OCI-LY7 (cell line): ENCODE data around the gene ACP7. TPM values are rescaled to one million over a fixed set of nuclear protein-coding genes. Genes with fewer than 3 reads are reported as not detected.

Source experiments
- BruUV-seq: library from RNA; stranded (reverse); fragments of 400-500 nt; replicated peaks from 2 replicates; lab custom pipeline; 2021; lab: Mats Ljungman, UMichigan
- CTCF ChIA-PET: fragments of 300-600 bp; sonication (Branson Sonifier 250); formaldehyde crosslinking; loops from one replicate; lab custom pipeline; 2022; ENCODE audit warnings: antibody characterized with exemption; ENCODE audit not compliant: unreplicated experiment; lab: Charles Lee
- POLR2A ChIA-PET: fragments of 300-600 bp; sonication (Branson Sonifier 250); formaldehyde crosslinking; loops from one replicate; lab custom pipeline; 2022; ENCODE audit warnings: antibody characterized with exemption; lab: Charles Lee
- DNase-seq: peaks from one replicate; pipeline ENCODE4 v3.0.0-alpha.2; 2015; ENCODE audit warnings: low spot score
- H2AFZ ChIP-seq: fragments of 200-600 bp; sonication (generic), shearing (Covaris generic); 2 replicates; pipeline ENCODE4 v1.6.1; 2014; ENCODE audit warnings: mild to moderate bottlenecking, antibody characterized with exemption, low read length, moderate library complexity
- H3K27ac ChIP-seq: fragments of 200-600 bp; sonication (generic); 2 replicates; pipeline ENCODE4 v1.5.1; 2014; ENCODE audit warnings: mixed run types, low read depth, mild to moderate bottlenecking, moderate library complexity, low read length, inconsistent platforms; ENCODE audit not compliant: poor library complexity, severe bottlenecking
- H3K36me3 ChIP-seq: fragments of 200-600 bp; sonication (generic); 2 replicates; pipeline ENCODE4 v1.6.1; 2014; ENCODE audit warnings: mild to moderate bottlenecking, antibody characterized with exemption, low read length, moderate library complexity, mixed read lengths; ENCODE audit not compliant: insufficient read depth
- H3K4me1 ChIP-seq: fragments of 200-600 bp; sonication (generic); 2 replicates; pipeline ENCODE4 v1.5.1; 2014; ENCODE audit warnings: mild to moderate bottlenecking, low read length; ENCODE audit not compliant: insufficient read depth, poor library complexity, severe bottlenecking
- H3K4me2 ChIP-seq: fragments of 200-600 bp; sonication (generic); 2 replicates; pipeline ENCODE4 v1.6.1; 2014; ENCODE audit warnings: mild to moderate bottlenecking, low read length
- H3K4me3 ChIP-seq: fragments of 200-600 bp; sonication (generic); 2 replicates; pipeline ENCODE4 v1.5.1; 2014; ENCODE audit warnings: mild to moderate bottlenecking, low read depth, low read length; ENCODE audit not compliant: poor library complexity, severe bottlenecking
- H3K79me2 ChIP-seq: fragments of 200-600 bp; sonication (generic); 2 replicates; pipeline ENCODE4 v1.6.1; 2016; ENCODE audit warnings: low read depth, mild to moderate bottlenecking, low read length, moderate library complexity, mixed read lengths; ENCODE audit not compliant: insufficient read depth
- H3K9me2 ChIP-seq: fragments of 200-600 bp; sonication (generic); 2 replicates; pipeline ENCODE4 v1.6.1; 2016; ENCODE audit warnings: mild to moderate bottlenecking, low read length, mixed read lengths; ENCODE audit not compliant: insufficient read depth
- H3K9me3 ChIP-seq: fragments of 200-600 bp; sonication (generic); 2 replicates; pipeline ENCODE4 v1.6.1; 2014; ENCODE audit warnings: mild to moderate bottlenecking, mixed run types, low read length, mixed read lengths
- H4K20me1 ChIP-seq: fragments of 200-600 bp; sonication (generic); 2 replicates; pipeline ENCODE4 v1.6.1; 2014; ENCODE audit warnings: mild to moderate bottlenecking, antibody characterized with exemption, low read length, moderate library complexity, mixed read lengths; ENCODE audit not compliant: insufficient read depth
- EZH2phosphoT487 ChIP-seq: fragments of 200-600 bp; sonication (generic); IDR thresholded peaks from 2 replicates; pipeline ENCODE4 v1.6.1; 2018; ENCODE audit warnings: low read depth, borderline replicate concordance, mild to moderate bottlenecking, mixed run types, antibody characterized with exemption, low read length, moderate library complexity, mixed read lengths
- intact Hi-C: fragments of 100-400 bp; cut with micrococcal nuclease; formaldehyde crosslinking; loops from one replicate; pipeline ENCODE4 v1.10.0; 2022; ENCODE audit not compliant: unreplicated experiment
- total RNA-seq, 2 experiments: library from RNA; depleted of rRNA in 1 of 2; stranded (reverse); fragments of >200 nt in 1 of 2; shearing (Covaris generic) in 1 of 2; gene quantifications; 2 replicates each; pipeline ENCODE4 v1.2.3, GENCODE V29; 2014 to 2022
- TF ChIP-seq, protein P1 (sequence below): fragments of 200-600 bp; sonication (generic); conservative IDR thresholded peaks from 2 replicates; pipeline ENCODE4 v1.5.1; 2014; ENCODE audit warnings: mild to moderate bottlenecking, antibody characterized with exemption, low read length, moderate library complexity, mixed read lengths

Gene ACP7
- total RNA-seq, 2 experiments from 2014 or later: not detected

DNA sequence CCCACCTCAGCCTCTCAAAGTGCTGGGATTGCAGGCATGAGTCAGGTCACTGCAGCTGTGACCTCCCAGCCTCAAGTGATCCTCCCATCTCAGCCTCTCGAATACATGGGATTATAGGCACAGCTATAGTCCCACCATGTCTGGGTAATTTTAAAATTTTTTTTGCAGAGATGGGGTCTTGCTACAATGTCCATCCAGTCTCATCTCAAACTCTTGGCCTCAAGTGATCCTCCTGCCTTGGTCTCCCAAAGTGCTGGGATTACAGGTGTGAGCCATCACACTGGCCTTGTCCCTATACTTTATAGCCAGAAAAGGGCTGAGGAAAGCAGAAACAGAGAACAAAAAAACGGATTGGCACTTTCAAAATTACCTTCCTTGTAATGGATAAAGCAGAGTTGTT is 47.0 kb upstream of the ACP7 start:
- no peak for DNase-seq
- no peak overlapping the region for H3K4me3 ChIP-seq
- no peaks in the 10 kb centered on the region for H4K20me1 ChIP-seq
- no peaks in the 10 kb centered on the region for H3K9me2 ChIP-seq
- intact Hi-C loops: loop anchor here (10.0 kb wide), 1 partner anchor 72 kb away; no protein-coding TSS in a partner anchor
- ChIA-PET CTCF (no interaction called here), POLR2A (interaction anchor here (0.6 kb wide), 1 partner anchor 49 kb away, joined by 3 read pairs; no protein-coding TSS in a partner anchor)
- H3K4me1 ChIP-seq: no peaks in the 10 kb centered on the region
- H2AFZ ChIP-seq: no peak overlapping the region
- no peak overlapping the region for H3K27ac ChIP-seq
- BruUV-seq: no TSS peak
- H3K4me2 ChIP-seq: no peak overlapping the region
- no peaks in the 10 kb centered on the region for H3K36me3 ChIP-seq
- no peaks in the 10 kb centered on the region for H3K79me2 ChIP-seq
- TF ChIP-seq, protein P1, sequence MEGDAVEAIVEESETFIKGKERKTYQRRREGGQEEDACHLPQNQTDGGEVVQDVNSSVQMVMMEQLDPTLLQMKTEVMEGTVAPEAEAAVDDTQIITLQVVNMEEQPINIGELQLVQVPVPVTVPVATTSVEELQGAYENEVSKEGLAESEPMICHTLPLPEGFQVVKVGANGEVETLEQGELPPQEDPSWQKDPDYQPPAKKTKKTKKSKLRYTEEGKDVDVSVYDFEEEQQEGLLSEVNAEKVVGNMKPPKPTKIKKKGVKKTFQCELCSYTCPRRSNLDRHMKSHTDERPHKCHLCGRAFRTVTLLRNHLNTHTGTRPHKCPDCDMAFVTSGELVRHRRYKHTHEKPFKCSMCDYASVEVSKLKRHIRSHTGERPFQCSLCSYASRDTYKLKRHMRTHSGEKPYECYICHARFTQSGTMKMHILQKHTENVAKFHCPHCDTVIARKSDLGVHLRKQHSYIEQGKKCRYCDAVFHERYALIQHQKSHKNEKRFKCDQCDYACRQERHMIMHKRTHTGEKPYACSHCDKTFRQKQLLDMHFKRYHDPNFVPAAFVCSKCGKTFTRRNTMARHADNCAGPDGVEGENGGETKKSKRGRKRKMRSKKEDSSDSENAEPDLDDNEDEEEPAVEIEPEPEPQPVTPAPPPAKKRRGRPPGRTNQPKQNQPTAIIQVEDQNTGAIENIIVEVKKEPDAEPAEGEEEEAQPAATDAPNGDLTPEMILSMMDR: no peak
- TF ChIP-seq EZH2phosphoT487: no peak
- H3K9me3 ChIP-seq: no peaks in the 10 kb centered on the region

DNA sequence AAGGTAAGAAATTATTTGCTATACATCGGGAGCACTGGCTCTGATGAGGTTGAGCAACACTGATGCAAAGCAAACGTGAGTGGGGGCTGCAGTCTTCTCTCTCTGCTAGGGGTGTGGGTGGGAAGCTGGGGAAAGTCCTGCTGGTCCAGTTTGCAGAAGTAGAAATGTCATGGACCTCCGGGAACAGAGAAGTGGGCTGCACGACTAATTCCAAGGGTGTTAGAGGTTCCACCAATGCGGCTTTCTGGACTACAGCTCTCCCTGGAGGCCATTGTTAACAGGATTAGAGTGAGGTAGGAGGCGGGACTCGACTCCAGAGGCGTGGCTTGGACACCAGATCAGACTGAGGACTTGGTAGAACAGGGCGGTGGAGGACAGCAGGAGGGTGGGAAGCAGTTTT is 46.1 kb upstream of the ACP7 start:
- H2AFZ ChIP-seq: no peak overlapping the region

DNA sequence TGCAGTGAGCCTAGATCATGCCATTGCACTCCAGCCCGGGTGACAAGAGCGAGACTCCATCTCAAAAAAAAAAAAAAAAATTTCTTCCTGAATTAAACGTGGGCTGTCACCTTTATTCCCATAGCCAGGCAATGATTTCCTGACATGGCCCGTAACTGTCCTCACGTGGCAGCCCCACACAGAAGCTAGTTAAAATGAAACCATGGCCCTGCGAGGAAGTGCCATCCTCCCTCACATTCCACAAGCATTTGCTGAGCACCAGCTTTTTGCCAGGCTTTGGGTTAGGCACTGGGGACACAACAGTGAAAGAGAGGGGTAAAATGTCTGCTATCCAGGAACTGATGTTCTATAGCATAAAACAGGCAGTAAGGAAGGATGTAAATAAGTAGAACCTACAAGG is 38.7 kb upstream of the ACP7 start:
- H3K9me3 ChIP-seq: 0 out of 2 replicates have a peak, but pooled peaks cover 5% of the 10 kb centered on the region
- DNase-seq: no peak
- no peaks in the 10 kb centered on the region for H3K9me2 ChIP-seq
- no peaks in the 10 kb centered on the region for H4K20me1 ChIP-seq
- H3K79me2 ChIP-seq: no peaks in the 10 kb centered on the region
- no peak overlapping the region for H2AFZ ChIP-seq
- no peaks in the 10 kb centered on the region for H3K4me1 ChIP-seq
- H3K4me2 ChIP-seq: no peak overlapping the region
- TF ChIP-seq EZH2phosphoT487: no peak
- TF ChIP-seq, protein P1: no peak
- no peak overlapping the region for H3K27ac ChIP-seq
- intact Hi-C loops: no loop called here
- H3K4me3 ChIP-seq: no peak overlapping the region
- CTCF ChIA-PET: no interaction called here
- BruUV-seq: no TSS peak
- H3K36me3 ChIP-seq: no peaks in the 10 kb centered on the region
- POLR2A ChIA-PET: interaction anchor here (0.7 kb wide), 2 partner anchors 9 to 12 kb away, joined by 4 read pairs; no protein-coding TSS in a partner anchor

More for the DNA sequence above, 46.1 kb upstream of the ACP7 start:
- H4K20me1 ChIP-seq: no peaks in the 10 kb centered on the region
- H3K36me3 ChIP-seq: no peaks in the 10 kb centered on the region
- H3K9me2 ChIP-seq: no peaks in the 10 kb centered on the region
- H3K4me1 ChIP-seq: no peaks in the 10 kb centered on the region
- no peaks in the 10 kb centered on the region for H3K79me2 ChIP-seq
- intact Hi-C loops: loop anchor here (10.0 kb wide), 1 partner anchor 73 kb away; no protein-coding TSS in a partner anchor
- no TSS peak for BruUV-seq
- no peak overlapping the region for H3K4me2 ChIP-seq
- ChIA-PET POLR2A (interaction anchor here (0.6 kb wide), 2 partner anchors 50 to 382 kb away, joined by 3 read pairs; no protein-coding TSS in a partner anchor), CTCF (no interaction called here)
- no peaks in the 10 kb centered on the region for H3K9me3 ChIP-seq
- H3K27ac ChIP-seq: no peak overlapping the region
- no peak overlapping the region for H3K4me3 ChIP-seq
- TF ChIP-seq, protein P1: no peak
- no peak for TF ChIP-seq EZH2phosphoT487
- no peak for DNase-seq
